Measurements from ENCODE around the gene SMC6. TPM values are rescaled to one million over a fixed set of nuclear protein-coding genes. Genes with fewer than 3 reads are reported as not detected.

The SMC6 gene
- total and polyA plus RNA-seq, 10 of the 15 experiments (the other 5 are each of a cell fraction or from before 2014, with no cell fraction given): 12.8 to 63.8 (median 38.8) TPM

DNA sequence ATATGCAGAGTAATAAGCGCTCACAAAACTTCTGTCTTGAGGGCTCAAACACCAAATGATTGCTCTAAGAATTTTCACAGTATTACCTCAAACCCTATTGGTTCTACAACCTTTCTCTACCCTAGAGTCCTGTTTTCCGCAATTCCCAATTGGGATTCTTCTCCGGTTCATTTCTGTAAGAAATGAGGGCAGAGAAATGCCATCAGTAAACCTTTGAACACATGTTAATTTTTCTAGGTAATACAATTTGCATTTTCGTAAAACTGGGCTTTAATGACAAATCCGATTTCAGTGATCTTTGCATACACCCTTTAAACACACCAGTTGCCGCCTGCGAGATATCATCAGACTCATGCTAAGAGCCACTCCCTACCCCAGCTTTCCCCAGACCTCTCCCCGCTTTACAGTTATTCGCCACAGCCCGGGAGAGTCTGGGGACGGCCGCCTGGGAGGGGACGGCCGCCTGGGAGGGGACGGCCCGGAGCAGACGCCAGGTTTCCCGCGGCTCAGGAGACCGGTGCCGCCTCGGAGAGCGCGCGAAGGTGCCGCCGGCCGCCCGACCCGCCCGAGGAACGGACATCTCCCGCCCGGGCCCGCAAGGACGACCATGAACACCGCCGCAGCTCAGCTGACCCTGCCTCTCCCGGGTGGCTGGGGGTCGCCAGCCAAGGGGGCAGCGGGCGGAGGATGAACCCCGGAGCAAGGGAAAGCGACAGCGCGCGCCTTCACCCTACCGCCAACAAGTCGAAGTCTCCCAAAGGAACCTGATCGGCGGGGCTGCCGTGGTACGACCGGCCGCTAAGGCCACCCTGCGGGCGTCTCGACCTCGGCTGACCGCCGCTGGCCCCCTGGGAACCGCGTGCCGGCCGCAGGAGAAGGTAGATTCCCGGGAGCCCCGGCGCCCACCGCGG lies 463 bp downstream of the SMC6 start:
- Histone ChIP-seq H3K4me3 (peak overlapping the region; percentile 91), H3K79me2 (ENCODE audit: control insufficient read depth, insufficient read depth, low read length) (peaks cover 92% of the 10 kb centered on the region), H3K36me3 (ENCODE audit: control insufficient read depth in 2 of 2, insufficient read depth in 2 of 2, low read length in 1 of 2) (no peaks in the 10 kb centered on the region), H3K9me3 (replicated peaks; ENCODE audit: control insufficient read depth, insufficient read depth, low read length) (no peaks in the 10 kb centered on the region), H3K4me2 (ENCODE audit: control insufficient read depth, insufficient read depth) (peak overlapping the region; percentile 84; the same call in 1 of the 2 replicates), H2AFZ (ENCODE audit: control insufficient read depth, low read depth, low read length) (peak overlapping the region; percentile 70), H3K4me1 (ENCODE audit: control insufficient read depth, insufficient read depth, low read length) (peaks cover 9% of the 10 kb centered on the region), H4K20me1 (ENCODE audit: control insufficient read depth, insufficient read depth) (no peaks in the 10 kb centered on the region), H3K27ac (ENCODE audit: control insufficient read depth, insufficient read depth) (peak overlapping the region; percentile 94), H3K27me3 (replicated peaks in 1 of 2; ENCODE audit: control insufficient read depth in 2 of 2, insufficient read depth in 2 of 2, low read length in 1 of 2) (no peaks in the 10 kb centered on the region), H3K9ac (ENCODE audit: control insufficient read depth, insufficient read depth, low read length) (peak overlapping the region; percentile 94)
- ChIA-PET SMC1A (ENCODE audit: uncharacterized antibody, unreplicated experiment) (interaction anchor here (0.9 to 6.1 kb wide), 5 partner anchors 47 to 96 kb away, joined by 3 to 60 read pairs (median 4); no protein-coding TSS in a partner anchor), RAD21 (ENCODE audit: unreplicated experiment) (interaction anchor here (0.9 to 5.4 kb wide), 8 partner anchors 16 to 74 kb away, joined by 3 to 49 read pairs (median 6); partner anchors contain the start of gene MSGN1), POLR2A (interaction anchor here (1.0 to 2.9 kb wide), 9 partner anchors 11 to 78 kb away, joined by 3 to 19 read pairs (median 6); partner anchors contain the start of gene MSGN1), CTCF (interaction anchor here (1.0 to 5.4 kb wide), 4 partner anchors 11 to 78 kb away, joined by 4 to 79 read pairs (median 18); no protein-coding TSS in a partner anchor)
- FAIRE-seq (no peak), DNase-seq (ENCODE audit: low read depth, low spot score) (no peak), ATAC-seq (peak; percentile 57)
- TSS peak; percentile 66 for BruUV-seq (replicated peaks)
- intact Hi-C loops (cut with micrococcal nuclease; ENCODE audit: unreplicated experiment) (loop anchor here (2.0 to 10.0 kb wide), 3 partner anchors 68 to 1098 kb away; partner anchors contain the start of gene RAD51AP2), in situ Hi-C loops (cut with MboI) (no loop called here)
- WGBS (ENCODE audit: insufficient coverage, insufficient replicate concordance, low lambda C conversion rate, missing lambda C conversion rate): 1% methylated on average over 47 of the region's 70 CpGs
- TF ChIP-seq, protein P1, sequence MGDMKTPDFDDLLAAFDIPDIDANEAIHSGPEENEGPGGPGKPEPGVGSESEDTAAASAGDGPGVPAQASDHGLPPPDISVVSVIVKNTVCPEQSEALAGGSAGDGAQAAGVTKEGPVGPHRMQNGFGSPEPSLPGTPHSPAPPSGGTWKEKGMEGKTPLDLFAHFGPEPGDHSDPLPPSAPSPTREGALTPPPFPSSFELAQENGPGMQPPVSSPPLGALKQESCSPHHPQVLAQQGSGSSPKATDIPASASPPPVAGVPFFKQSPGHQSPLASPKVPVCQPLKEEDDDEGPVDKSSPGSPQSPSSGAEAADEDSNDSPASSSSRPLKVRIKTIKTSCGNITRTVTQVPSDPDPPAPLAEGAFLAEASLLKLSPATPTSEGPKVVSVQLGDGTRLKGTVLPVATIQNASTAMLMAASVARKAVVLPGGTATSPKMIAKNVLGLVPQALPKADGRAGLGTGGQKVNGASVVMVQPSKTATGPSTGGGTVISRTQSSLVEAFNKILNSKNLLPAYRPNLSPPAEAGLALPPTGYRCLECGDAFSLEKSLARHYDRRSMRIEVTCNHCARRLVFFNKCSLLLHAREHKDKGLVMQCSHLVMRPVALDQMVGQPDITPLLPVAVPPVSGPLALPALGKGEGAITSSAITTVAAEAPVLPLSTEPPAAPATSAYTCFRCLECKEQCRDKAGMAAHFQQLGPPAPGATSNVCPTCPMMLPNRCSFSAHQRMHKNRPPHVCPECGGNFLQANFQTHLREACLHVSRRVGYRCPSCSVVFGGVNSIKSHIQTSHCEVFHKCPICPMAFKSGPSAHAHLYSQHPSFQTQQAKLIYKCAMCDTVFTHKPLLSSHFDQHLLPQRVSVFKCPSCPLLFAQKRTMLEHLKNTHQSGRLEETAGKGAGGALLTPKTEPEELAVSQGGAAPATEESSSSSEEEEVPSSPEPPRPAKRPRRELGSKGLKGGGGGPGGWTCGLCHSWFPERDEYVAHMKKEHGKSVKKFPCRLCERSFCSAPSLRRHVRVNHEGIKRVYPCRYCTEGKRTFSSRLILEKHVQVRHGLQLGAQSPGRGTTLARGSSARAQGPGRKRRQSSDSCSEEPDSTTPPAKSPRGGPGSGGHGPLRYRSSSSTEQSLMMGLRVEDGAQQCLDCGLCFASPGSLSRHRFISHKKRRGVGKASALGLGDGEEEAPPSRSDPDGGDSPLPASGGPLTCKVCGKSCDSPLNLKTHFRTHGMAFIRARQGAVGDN (IDR thresholded peaks at IDR 0.05): peak; percentile 49; the same call in 1 of the 2 replicates
- TF ChIP-seq BACH1 (IDR thresholded peaks at IDR 0.05; ENCODE audit: borderline replicate concordance) (peak; percentile 50; the same call in 1 of the 2 replicates), LARP7 (IDR thresholded peaks at IDR 0.05) (peak; percentile 90; the same call in 1 of the 2 replicates), TCF3 (IDR thresholded peaks at IDR 0.05; ENCODE audit: borderline replicate concordance, insufficient read depth, low read depth, low read length) (0 out of 2 replicates have a peak, but pooled peaks have one; percentile 32), DPF2 (IDR thresholded peaks at IDR 0.05) (peak; percentile 88), GATAD2B (conservative IDR thresholded peaks at IDR 0.05; ENCODE audit: low read depth) (peak; percentile 83), POLR2AphosphoS5 (IDR thresholded peaks at IDR 0.05; ENCODE audit: low read length) (peak; percentile 32; the same call in 1 of the 2 replicates), CBX5 (IDR thresholded peaks at IDR 0.05; ENCODE audit: low read depth) (0 out of 2 replicates have a peak, but pooled peaks have one; percentile 59), RUNX3 (IDR thresholded peaks at IDR 0.05; ENCODE audit: low read length) (peak; percentile 39; the same call in 1 of the 2 replicates), NFYB (IDR thresholded peaks at IDR 0.05; ENCODE audit: insufficient read depth, low read depth, low read length) (0 out of 2 replicates have a peak, but pooled peaks have one; percentile 50), NR2F1 (conservative IDR thresholded peaks at IDR 0.05) (peak; percentile 67), HDGF (IDR thresholded peaks at IDR 0.05) (no peak), RB1 (IDR thresholded peaks at IDR 0.05; ENCODE audit: borderline replicate concordance) (peak; percentile 87; the same call in 1 of the 2 replicates)
- TF ChIP-seq, protein P2, sequence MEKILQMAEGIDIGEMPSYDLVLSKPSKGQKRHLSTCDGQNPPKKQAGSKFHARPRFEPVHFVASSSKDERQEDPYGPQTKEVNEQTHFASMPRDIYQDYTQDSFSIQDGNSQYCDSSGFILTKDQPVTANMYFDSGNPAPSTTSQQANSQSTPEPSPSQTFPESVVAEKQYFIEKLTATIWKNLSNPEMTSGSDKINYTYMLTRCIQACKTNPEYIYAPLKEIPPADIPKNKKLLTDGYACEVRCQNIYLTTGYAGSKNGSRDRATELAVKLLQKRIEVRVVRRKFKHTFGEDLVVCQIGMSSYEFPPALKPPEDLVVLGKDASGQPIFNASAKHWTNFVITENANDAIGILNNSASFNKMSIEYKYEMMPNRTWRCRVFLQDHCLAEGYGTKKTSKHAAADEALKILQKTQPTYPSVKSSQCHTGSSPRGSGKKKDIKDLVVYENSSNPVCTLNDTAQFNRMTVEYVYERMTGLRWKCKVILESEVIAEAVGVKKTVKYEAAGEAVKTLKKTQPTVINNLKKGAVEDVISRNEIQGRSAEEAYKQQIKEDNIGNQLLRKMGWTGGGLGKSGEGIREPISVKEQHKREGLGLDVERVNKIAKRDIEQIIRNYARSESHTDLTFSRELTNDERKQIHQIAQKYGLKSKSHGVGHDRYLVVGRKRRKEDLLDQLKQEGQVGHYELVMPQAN (conservative IDR thresholded peaks at IDR 0.05): peak; percentile 89
- TF ChIP-seq, protein P3, sequence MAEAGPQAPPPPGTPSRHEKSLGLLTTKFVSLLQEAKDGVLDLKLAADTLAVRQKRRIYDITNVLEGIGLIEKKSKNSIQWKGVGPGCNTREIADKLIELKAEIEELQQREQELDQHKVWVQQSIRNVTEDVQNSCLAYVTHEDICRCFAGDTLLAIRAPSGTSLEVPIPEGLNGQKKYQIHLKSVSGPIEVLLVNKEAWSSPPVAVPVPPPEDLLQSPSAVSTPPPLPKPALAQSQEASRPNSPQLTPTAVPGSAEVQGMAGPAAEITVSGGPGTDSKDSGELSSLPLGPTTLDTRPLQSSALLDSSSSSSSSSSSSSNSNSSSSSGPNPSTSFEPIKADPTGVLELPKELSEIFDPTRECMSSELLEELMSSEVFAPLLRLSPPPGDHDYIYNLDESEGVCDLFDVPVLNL (IDR thresholded peaks at IDR 0.05; ENCODE audit: low read depth, low read length): peak; percentile 69
